Nephron (organoid): ENCODE measurements around the gene TMEM87B.
A peak's percentile ranks its signal among the peaks of the same experiment; 100 is the strongest.

Source experiments
- H3K27ac Mint-ChIP-seq, 3 experiments: 2 replicates each; pipeline ENCODE4 v1.8.0; 2020; ENCODE audit warnings: mixed read lengths in 3 of 3, mild to moderate bottlenecking in 2 of 3, moderate library complexity in 1 of 3
- H3K27me3 Mint-ChIP-seq: 2 replicates; pipeline ENCODE4 v1.8.0; 2021; ENCODE audit warnings: low read depth, mild to moderate bottlenecking, moderate library complexity, mixed read lengths
- H3K36me3 Mint-ChIP-seq: 2 replicates; pipeline ENCODE4 v1.8.0; 2020; ENCODE audit warnings: low read depth, mixed read lengths
- H3K4me1 Mint-ChIP-seq: 2 replicates; pipeline ENCODE4 v1.8.0; 2020; ENCODE audit warnings: mixed read lengths
- H3K4me3 Mint-ChIP-seq, 3 experiments: 2 replicates each; pipeline ENCODE4 v1.8.0; 2020; ENCODE audit warnings: mild to moderate bottlenecking in 3 of 3, mixed read lengths in 3 of 3, moderate library complexity in 2 of 3
- H3K9me3 Mint-ChIP-seq: 2 replicates; pipeline ENCODE4 v1.8.0; 2020; ENCODE audit warnings: mixed read lengths
- TF ChIP-seq, protein P1 (sequence below), 3 experiments: fragments of 200-600 bp; sonication (generic); IDR thresholded peaks; one replicate each; pipeline ENCODE4 v1.5.0; 2021; ENCODE audit warnings: antibody characterized with exemption in 3 of 3; ENCODE audit not compliant: unreplicated experiment in 3 of 3

TMEM87B gene

DNA sequence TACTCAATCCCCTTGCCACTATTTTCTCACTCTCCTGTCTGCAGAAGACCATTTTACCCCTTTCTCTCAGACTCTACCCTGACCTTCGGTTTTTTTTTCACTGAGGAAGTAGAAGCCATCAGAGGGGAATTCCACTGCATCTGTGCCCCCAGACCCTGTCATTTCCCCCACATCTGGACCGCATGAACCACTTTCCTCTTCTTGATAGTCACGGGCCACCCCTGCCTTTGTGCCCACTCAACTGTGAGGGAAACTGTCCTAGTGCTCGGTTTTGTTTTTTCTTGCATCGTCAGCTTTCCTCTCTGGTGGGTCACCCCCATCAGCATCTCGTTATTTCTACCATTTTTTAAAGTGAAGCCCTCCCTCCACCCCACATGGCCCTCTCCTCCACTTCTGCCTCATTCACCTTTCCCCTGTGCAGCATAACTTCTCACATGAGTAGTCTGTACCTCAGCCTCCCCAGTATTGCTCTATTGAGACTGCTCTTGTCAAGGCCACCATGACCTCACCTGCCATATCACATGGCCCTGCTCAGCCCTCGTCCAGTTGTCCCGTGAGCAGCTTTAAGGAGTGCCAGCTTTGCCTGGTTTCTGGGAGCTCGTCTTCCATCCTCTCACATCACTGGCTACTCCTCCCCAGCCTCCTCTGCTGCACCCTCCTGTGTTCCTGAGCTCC lies 32.4 kb downstream of the TMEM87B start:
- H3K36me3 Mint-ChIP-seq = peaks cover 86% of the 10 kb centered on the region
- peaks cover 12% of the 10 kb centered on the region for H3K4me1 Mint-ChIP-seq
- H3K27ac Mint-ChIP-seq = peak overlapping the region in 1 of 3 experiments; percentile 22
- H3K4me3 Mint-ChIP-seq = no peak overlapping the region
- H3K27me3 Mint-ChIP-seq = no peaks in the 10 kb centered on the region
- no peaks in the 10 kb centered on the region for H3K9me3 Mint-ChIP-seq
- TF ChIP-seq, protein P1, sequence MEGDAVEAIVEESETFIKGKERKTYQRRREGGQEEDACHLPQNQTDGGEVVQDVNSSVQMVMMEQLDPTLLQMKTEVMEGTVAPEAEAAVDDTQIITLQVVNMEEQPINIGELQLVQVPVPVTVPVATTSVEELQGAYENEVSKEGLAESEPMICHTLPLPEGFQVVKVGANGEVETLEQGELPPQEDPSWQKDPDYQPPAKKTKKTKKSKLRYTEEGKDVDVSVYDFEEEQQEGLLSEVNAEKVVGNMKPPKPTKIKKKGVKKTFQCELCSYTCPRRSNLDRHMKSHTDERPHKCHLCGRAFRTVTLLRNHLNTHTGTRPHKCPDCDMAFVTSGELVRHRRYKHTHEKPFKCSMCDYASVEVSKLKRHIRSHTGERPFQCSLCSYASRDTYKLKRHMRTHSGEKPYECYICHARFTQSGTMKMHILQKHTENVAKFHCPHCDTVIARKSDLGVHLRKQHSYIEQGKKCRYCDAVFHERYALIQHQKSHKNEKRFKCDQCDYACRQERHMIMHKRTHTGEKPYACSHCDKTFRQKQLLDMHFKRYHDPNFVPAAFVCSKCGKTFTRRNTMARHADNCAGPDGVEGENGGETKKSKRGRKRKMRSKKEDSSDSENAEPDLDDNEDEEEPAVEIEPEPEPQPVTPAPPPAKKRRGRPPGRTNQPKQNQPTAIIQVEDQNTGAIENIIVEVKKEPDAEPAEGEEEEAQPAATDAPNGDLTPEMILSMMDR (IDR thresholded peaks at IDR 0.05; ENCODE audit: unreplicated experiment in 3 of 3) = no peak

DNA sequence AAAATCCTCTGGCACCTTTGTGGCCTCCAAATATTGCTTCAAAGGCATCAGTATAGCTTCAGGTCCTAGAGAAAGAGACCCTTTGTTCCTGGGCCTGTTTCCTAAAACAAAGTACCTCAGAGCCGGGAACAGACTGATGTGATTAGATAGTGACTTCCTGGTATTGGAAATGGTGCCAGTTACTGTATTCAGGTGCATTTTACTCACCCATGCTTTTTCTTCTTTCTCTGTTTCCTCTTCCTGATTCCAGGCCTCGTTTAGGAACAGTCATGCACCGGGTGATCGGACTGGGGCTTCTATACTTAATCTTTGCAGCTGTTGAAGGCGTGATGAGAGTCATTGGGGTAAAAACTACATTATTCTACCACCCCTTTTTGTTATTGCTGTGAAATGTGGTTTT lies 34.3 kb downstream of the TMEM87B start:
- Mint-ChIP-seq H3K36me3 (peaks cover 76% of the 10 kb centered on the region), H3K4me3 (no peak overlapping the region), H3K9me3 (no peaks in the 10 kb centered on the region), H3K4me1 (peaks cover 22% of the 10 kb centered on the region), H3K27me3 (no peaks in the 10 kb centered on the region), H3K27ac (no peak overlapping the region)
- TF ChIP-seq, protein P1 (IDR thresholded peaks at IDR 0.05; ENCODE audit: unreplicated experiment in 3 of 3) = no peak

DNA sequence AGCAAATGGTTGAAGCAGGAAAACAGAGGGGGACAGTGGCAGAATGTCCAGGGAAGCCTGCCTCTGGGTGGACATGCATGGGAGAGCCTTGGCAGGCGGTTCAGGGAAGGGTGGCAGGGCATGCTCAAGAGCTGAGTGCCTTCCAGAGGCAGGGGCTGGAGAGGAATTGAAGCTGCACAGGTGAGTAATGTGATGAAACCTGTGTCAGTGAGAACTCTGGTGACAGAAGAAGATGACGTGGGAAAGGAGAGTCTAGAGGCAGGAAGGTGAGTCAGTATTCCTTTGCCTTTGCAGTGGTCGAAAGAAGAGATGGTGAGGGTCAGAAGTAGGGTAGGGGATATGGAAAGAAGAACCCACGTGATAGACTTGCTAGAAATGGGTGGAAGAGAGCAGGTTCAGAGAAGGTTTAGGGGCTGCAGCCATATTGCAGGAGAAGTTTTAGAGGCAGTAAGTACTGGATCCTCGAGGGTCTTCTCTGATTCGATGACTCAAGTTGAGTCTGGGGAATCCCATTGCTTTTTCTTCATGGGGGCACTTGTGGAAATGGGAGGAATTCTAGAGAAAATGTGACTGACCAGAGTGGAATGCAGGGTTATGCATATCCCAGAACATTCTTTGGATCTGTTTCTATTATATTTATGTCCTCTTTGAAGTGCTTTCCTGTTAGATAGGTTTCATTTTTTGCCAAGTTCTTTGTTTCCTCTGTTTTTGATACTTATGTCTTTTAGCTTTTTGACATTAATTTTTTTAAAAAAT lies 37.4 kb downstream of the TMEM87B start:
- TF ChIP-seq, protein P1 (IDR thresholded peaks at IDR 0.05; ENCODE audit: unreplicated experiment in 3 of 3) = no peak
- H3K27ac Mint-ChIP-seq = peak overlapping the region in 2 of 3 experiments; percentile 10 to 11
- peaks cover 15% of the 10 kb centered on the region for H3K4me1 Mint-ChIP-seq
- peaks cover 62% of the 10 kb centered on the region for H3K36me3 Mint-ChIP-seq
- H3K4me3 Mint-ChIP-seq = no peak overlapping the region
- no peaks in the 10 kb centered on the region for H3K9me3 Mint-ChIP-seq
- no peaks in the 10 kb centered on the region for H3K27me3 Mint-ChIP-seq

DNA sequence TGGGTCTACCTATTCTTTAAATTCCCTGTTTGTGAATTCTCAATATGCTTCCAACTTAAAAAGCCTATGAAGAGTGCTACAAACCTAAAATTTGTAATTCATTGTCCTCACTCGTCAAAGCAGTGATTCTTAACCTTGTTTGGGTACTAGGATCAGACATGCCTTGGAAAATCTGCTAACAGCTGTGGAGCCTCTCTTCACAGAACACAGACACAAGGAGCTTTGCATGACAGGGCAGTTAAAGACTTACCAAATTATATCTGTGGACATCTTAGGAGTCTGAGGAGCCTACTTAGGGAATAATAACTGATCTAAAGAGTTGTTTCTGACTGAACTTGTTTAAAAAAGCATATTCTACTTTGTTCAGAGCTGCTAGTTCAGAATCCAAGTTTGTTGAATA lies 38.1 kb downstream of the TMEM87B start:
- TF ChIP-seq, protein P1 (IDR thresholded peaks at IDR 0.05; ENCODE audit: unreplicated experiment in 3 of 3) = no peak
- H3K27me3 Mint-ChIP-seq = no peaks in the 10 kb centered on the region
- peaks cover 61% of the 10 kb centered on the region for H3K36me3 Mint-ChIP-seq
- peaks cover 15% of the 10 kb centered on the region for H3K4me1 Mint-ChIP-seq
- H3K4me3 Mint-ChIP-seq = no peak overlapping the region
- H3K9me3 Mint-ChIP-seq = no peaks in the 10 kb centered on the region
- peak overlapping the region in 2 of 3 experiments; percentile 11 to 55 for H3K27ac Mint-ChIP-seq

DNA sequence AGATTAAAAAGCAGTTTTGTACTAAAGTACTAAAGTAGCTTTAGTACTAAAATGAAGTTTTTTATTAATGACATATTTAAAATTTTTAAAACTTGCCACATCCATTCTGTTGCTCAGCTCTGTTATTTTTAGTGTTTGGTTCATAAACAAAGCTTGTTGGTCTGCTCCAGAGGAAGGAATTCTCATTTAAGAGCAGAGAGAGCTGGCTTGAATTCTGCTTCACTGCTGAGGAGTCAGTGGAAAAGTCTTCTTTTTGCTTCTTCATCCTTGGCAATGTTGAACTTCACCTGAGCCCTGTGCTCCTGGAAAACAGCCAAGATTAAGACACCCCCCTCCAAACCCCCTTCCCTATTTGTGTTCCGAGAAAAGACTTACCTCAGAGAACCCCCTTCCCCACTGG lies 40.6 kb downstream of the TMEM87B start:
- Mint-ChIP-seq H3K36me3 (peaks cover 55% of the 10 kb centered on the region), H3K27me3 (no peaks in the 10 kb centered on the region), H3K4me1 (peaks cover 15% of the 10 kb centered on the region), H3K4me3 (no peak overlapping the region), H3K9me3 (no peaks in the 10 kb centered on the region), H3K27ac (peak overlapping the region in 1 of 3 experiments; percentile 7)
- TF ChIP-seq, protein P1 (IDR thresholded peaks at IDR 0.05; ENCODE audit: unreplicated experiment in 3 of 3) = no peak
